OCI-LY3 (cell line): ENCODE data around the gene PTX4.

Experiments used
- H2AFZ ChIP-seq: fragments of 200-600, 300-600 bp; shearing (Covaris generic); 2 replicates; pipeline ENCODE4 v1.6.0; 2014; ENCODE audit warnings: antibody characterized with exemption, low read depth, low read length
- H3K27ac ChIP-seq: fragments of 200-600, 300-600 bp; sonication (generic); 2 replicates; pipeline ENCODE4 v1.5.1; 2014; ENCODE audit warnings: mild to moderate bottlenecking, low read length, moderate library complexity, mixed read lengths
- H3K27me3 ChIP-seq: fragments of 200-600, 300-600 bp; sonication (generic); 2 replicates; pipeline ENCODE4 v1.6.1; 2014; ENCODE audit warnings: low read depth, low read length, mixed read lengths
- H3K36me3 ChIP-seq: fragments of 200-600, 300-600 bp; sonication (generic); replicated peaks from 2 replicates; pipeline ENCODE3; 2014; ENCODE audit warnings: low read depth, low read length, mixed read lengths
- H3K4me1 ChIP-seq: fragments of 300-600, 200-600 bp; sonication (generic); 2 replicates; pipeline ENCODE4 v1.6.1; 2014; ENCODE audit warnings: low read length, mixed read lengths
- H3K4me2 ChIP-seq: fragments of 200-600, 300-600 bp; sonication (generic); 2 replicates; pipeline ENCODE4 v1.6.1; 2014; ENCODE audit warnings: low read length, mixed read lengths
- H3K4me3 ChIP-seq: fragments of 300-600, 200-600 bp; sonication (generic); 2 replicates; pipeline ENCODE4 v1.5.1; 2014; ENCODE audit warnings: antibody characterized with exemption, mild to moderate bottlenecking, low read length, moderate library complexity
- H3K79me2 ChIP-seq: fragments of 300-600, 200-600 bp; shearing (Covaris generic); 2 replicates; pipeline ENCODE4 v1.6.1; 2014; ENCODE audit warnings: mild to moderate bottlenecking, low read length, mixed read lengths
- H3K9ac ChIP-seq: fragments of 300-600, 200-600 bp; shearing (Covaris generic); 2 replicates; pipeline ENCODE4 v1.6.0; 2014; ENCODE audit warnings: mild to moderate bottlenecking, low read length, moderate library complexity
- H3K9me3 ChIP-seq: fragments of 200-600, 300-600 bp; shearing (Covaris generic); 2 replicates; pipeline ENCODE4 v1.6.1; 2014; ENCODE audit warnings: low read length, mixed read lengths; ENCODE audit not compliant: insufficient read depth
- H4K20me1 ChIP-seq: fragments of 200-600, 300-600 bp; sonication (generic); 2 replicates; pipeline ENCODE4 v1.6.1; 2016; ENCODE audit warnings: low read length, mixed read lengths; ENCODE audit not compliant: insufficient read depth
- CTCF ChIP-seq: fragments of 200-600, 300-600 bp; sonication (generic); IDR thresholded peaks from 2 replicates; pipeline ENCODE4 v1.5.1; 2014; ENCODE audit warnings: antibody characterized with exemption, low read length, low read depth
- EZH2phosphoT487 ChIP-seq: fragments of 200-600 bp; shearing (Covaris generic); IDR thresholded peaks from 2 replicates; pipeline ENCODE4 v1.6.1; 2018; ENCODE audit warnings: antibody characterized with exemption, mixed run types, low read depth

Gene PTX4

GRCh38 chr16:1451702-1452392 is 36.9 kb downstream of the PTX4 start:
- no peak overlapping the region for H3K4me3 ChIP-seq
- no peaks in the 10 kb centered on the region for H3K79me2 ChIP-seq
- H3K4me1 ChIP-seq = no peaks in the 10 kb centered on the region
- no peak overlapping the region for H3K9ac ChIP-seq
- H3K4me2 ChIP-seq = no peak overlapping the region
- H2AFZ ChIP-seq = no peak overlapping the region
- no peaks in the 10 kb centered on the region for H3K36me3 ChIP-seq
- H4K20me1 ChIP-seq = no peaks in the 10 kb centered on the region
- no peak overlapping the region for H3K27ac ChIP-seq
- TF ChIP-seq EZH2phosphoT487 = no peak
- TF ChIP-seq CTCF = no peak
- H3K27me3 ChIP-seq = no peaks in the 10 kb centered on the region
- H3K9me3 ChIP-seq = no peaks in the 10 kb centered on the region

GRCh38 chr16:1450841-1451240 is 37.9 kb downstream of the PTX4 start:
- Histone ChIP-seq H3K4me1 (no peaks in the 10 kb centered on the region), H3K4me2 (no peak overlapping the region), H3K27ac (no peak overlapping the region), H3K36me3 (no peaks in the 10 kb centered on the region), H3K9ac (no peak overlapping the region), H4K20me1 (no peaks in the 10 kb centered on the region), H3K9me3 (no peaks in the 10 kb centered on the region), H3K27me3 (no peaks in the 10 kb centered on the region), H2AFZ (no peak overlapping the region), H3K4me3 (no peak overlapping the region), H3K79me2 (no peaks in the 10 kb centered on the region)
- TF ChIP-seq CTCF (no peak), EZH2phosphoT487 (no peak)

GRCh38 chr16:1450218-1450617 is 38.5 kb downstream of the PTX4 start:
- no peak overlapping the region for H2AFZ ChIP-seq
- no peak overlapping the region for H3K4me3 ChIP-seq
- TF ChIP-seq CTCF (no peak), EZH2phosphoT487 (no peak)
- H3K27ac ChIP-seq = no peak overlapping the region
- no peak overlapping the region for H3K4me2 ChIP-seq
- no peaks in the 10 kb centered on the region for H4K20me1 ChIP-seq
- no peak overlapping the region for H3K9ac ChIP-seq
- H3K9me3 ChIP-seq = no peaks in the 10 kb centered on the region
- no peaks in the 10 kb centered on the region for H3K36me3 ChIP-seq
- H3K27me3 ChIP-seq = no peaks in the 10 kb centered on the region
- no peaks in the 10 kb centered on the region for H3K4me1 ChIP-seq
- H3K79me2 ChIP-seq = no peaks in the 10 kb centered on the region

- Histone ChIP-seq H3K4me3 (no peak overlapping the region), H3K27ac (no peak overlapping the region), H2AFZ (no peak overlapping the region), H4K20me1 (no peaks in the 10 kb centered on the region), H3K9ac (no peak overlapping the region), H3K4me2 (no peak overlapping the region), H3K4me1 (no peaks in the 10 kb centered on the region), H3K9me3 (no peaks in the 10 kb centered on the region), H3K27me3 (no peaks in the 10 kb centered on the region), H3K36me3 (no peaks in the 10 kb centered on the region), H3K79me2 (no peaks in the 10 kb centered on the region)
- TF ChIP-seq EZH2phosphoT487 (no peak), CTCF (no peak)
Observed at GRCh38 chr16:1449201-1449788, 39.4 kb downstream of the PTX4 start.
